WTC11 (cell line): ENCODE results near the gene FAM131C. TPM values are rescaled to one million over a fixed set of nuclear protein-coding genes. Genes with fewer than 3 reads are reported as not detected.

ENCODE experiments used
- ATAC-seq: fragments of 200-7000 bp; cut with Tn5 transposase; 2 replicates; pipeline ENCODE4 v1.10.0; 2021; ENCODE audit warnings: mild to moderate bottlenecking, moderate library complexity
- CTCF ChIA-PET: fragments of 300-600 bp; sonication (Branson Sonifier 250); formaldehyde crosslinking; loops from one replicate; lab custom pipeline; 2021; ENCODE audit warnings: antibody characterized with exemption; lab: Charles Lee
- POLR2A ChIA-PET: fragments of 350-600 bp; sonication (Branson Sonifier 250); formaldehyde crosslinking; loops from one replicate; lab custom pipeline; 2021; ENCODE audit warnings: antibody characterized with exemption; lab: Charles Lee
- DNase-seq: peaks from one replicate; pipeline ENCODE4 v3.0.0; 2021; ENCODE audit warnings: low spot score
- H3K27ac Mint-ChIP-seq: 2 replicates; pipeline ENCODE4 v1.8.0; 2021; ENCODE audit warnings: mixed read lengths
- H3K27me3 Mint-ChIP-seq: 2 replicates; pipeline ENCODE4 v1.8.0; 2021; ENCODE audit warnings: low read depth, mild to moderate bottlenecking, moderate library complexity, mixed read lengths
- H3K36me3 Mint-ChIP-seq: 2 replicates; pipeline ENCODE4 v1.8.0; 2021; ENCODE audit warnings: mixed read lengths
- H3K4me1 Mint-ChIP-seq: 2 replicates; pipeline ENCODE4 v1.8.0; 2022; ENCODE audit warnings: mixed read lengths
- H3K4me3 Mint-ChIP-seq: 2 replicates; pipeline ENCODE4 v1.8.0; 2021; ENCODE audit warnings: mild to moderate bottlenecking, moderate library complexity, mixed read lengths
- H3K9me3 Mint-ChIP-seq: 2 replicates; pipeline ENCODE4 v1.8.0; 2021; ENCODE audit warnings: mixed read lengths
- FOXP1 ChIP-seq: sonication (generic); formaldehyde crosslinking; IDR thresholded peaks from 2 replicates; pipeline ENCODE4 v1.8.0; 2022; ENCODE audit warnings: missing genetic modification reagents, mild to moderate bottlenecking, moderate library complexity, borderline replicate concordance
- GTF2I ChIP-seq: fragments of 250-450 bp; sonication (Bioruptor Pico); conservative IDR thresholded peaks from 2 replicates; pipeline ENCODE4 v1.4.0; 2021; ENCODE audit warnings: mild to moderate bottlenecking
- IRF2 ChIP-seq: sonication (generic); formaldehyde crosslinking; IDR thresholded peaks from 2 replicates; pipeline ENCODE4 v1.8.0; 2022; ENCODE audit warnings: low read depth, missing genetic modification reagents, borderline replicate concordance
- PRRX2 ChIP-seq: fragments of 250-450 bp; sonication (Bioruptor Pico); IDR thresholded peaks from 2 replicates; pipeline ENCODE4 v1.8.0; 2021; ENCODE audit warnings: mild to moderate bottlenecking
- TEAD1 ChIP-seq: sonication (generic); formaldehyde crosslinking; IDR thresholded peaks from 2 replicates; pipeline ENCODE4 v1.8.0; 2022; ENCODE audit warnings: mild to moderate bottlenecking, missing genetic modification reagents
- total RNA-seq: library from RNA; stranded (reverse); gene quantifications from 3 replicates; pipeline ENCODE4 v1.2.3, GENCODE V29; 2021
- TF ChIP-seq, protein P1 (sequence below): fragments of 250-450 bp; sonication (Bioruptor Pico); IDR thresholded peaks from 2 replicates; pipeline ENCODE4 v1.9.0; 2021; ENCODE audit warnings: moderate library complexity, mild to moderate bottlenecking, inconsistent platforms, borderline replicate concordance
- TF ChIP-seq, protein P2 (sequence below): sonication (generic); formaldehyde crosslinking; IDR thresholded peaks from 2 replicates; pipeline ENCODE4 v1.8.0; 2023; ENCODE audit warnings: missing genetic modification reagents
- TF ChIP-seq, protein P3 (sequence below): sonication (generic); formaldehyde crosslinking; IDR thresholded peaks from 2 replicates; pipeline ENCODE4 v1.8.1; 2022; ENCODE audit warnings: low read depth, missing genetic modification reagents, borderline replicate concordance
- TF ChIP-seq, protein P4 (sequence below): sonication (generic); formaldehyde crosslinking; IDR thresholded peaks from 2 replicates; pipeline ENCODE4 v1.8.1; 2022; ENCODE audit warnings: low read depth, mild to moderate bottlenecking, moderate library complexity, missing genetic modification reagents, borderline replicate concordance
- TF ChIP-seq, protein P5 (sequence below): sonication (generic); formaldehyde crosslinking; IDR thresholded peaks from 2 replicates; pipeline ENCODE4 v1.8.0; 2023; ENCODE audit warnings: mild to moderate bottlenecking, missing genetic modification reagents

The FAM131C gene
- total RNA-seq, 1 experiment from 2014 or later: 1.4 TPM

DNA sequence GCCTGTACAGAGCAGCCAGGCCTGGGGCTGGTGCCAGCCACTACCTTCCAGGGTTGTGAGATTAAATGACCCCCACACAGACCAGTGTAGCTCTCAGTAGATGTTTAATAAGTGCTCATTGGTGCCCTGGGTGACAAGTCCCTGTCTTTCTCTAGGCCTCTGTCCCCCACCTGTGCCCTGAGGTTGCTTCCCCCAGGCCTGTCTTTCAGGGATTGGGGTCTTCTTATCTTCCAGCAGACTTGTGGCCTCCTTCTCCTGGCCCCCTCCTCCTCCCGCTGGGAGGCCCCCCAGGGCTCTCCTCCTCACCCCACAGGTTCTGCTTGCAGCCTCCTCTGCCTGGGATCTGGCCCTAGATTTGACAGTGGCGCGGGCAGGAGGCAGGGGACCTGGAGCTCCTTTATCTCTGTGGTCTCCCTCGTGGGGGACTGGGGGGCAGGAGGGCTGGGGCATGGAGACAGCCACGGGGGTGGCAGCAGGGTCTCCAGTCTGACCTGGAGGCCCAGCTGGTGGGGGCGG is 42.1 kb upstream of the FAM131C start:
- Mint-ChIP-seq H3K27me3 (no peaks in the 10 kb centered on the region), H3K36me3 (no peaks in the 10 kb centered on the region), H3K4me1 (peaks cover 60% of the 10 kb centered on the region), H3K4me3 (no peak overlapping the region), H3K27ac (no peak overlapping the region), H3K9me3 (no peaks in the 10 kb centered on the region)
- ATAC-seq (peak; percentile 5; the same call in 1 of the 2 replicates), DNase-seq (no peak)
- POLR2A ChIA-PET: interaction anchor here (0.8 kb wide), 1 partner anchor 277 kb away, joined by 4 read pairs; no protein-coding TSS in a partner anchor
- TF ChIP-seq, protein P1, sequence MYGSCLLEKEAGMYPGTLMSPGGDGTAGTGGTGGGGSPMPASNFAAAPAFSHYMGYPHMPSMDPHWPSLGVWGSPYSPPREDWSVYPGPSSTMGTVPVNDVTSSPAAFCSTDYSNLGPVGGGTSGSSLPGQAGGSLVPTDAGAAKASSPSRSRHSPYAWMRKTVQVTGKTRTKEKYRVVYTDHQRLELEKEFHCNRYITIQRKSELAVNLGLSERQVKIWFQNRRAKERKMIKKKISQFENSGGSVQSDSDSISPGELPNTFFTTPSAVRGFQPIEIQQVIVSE (CRISPR knock-in tag): no peak
- TF ChIP-seq, protein P2, sequence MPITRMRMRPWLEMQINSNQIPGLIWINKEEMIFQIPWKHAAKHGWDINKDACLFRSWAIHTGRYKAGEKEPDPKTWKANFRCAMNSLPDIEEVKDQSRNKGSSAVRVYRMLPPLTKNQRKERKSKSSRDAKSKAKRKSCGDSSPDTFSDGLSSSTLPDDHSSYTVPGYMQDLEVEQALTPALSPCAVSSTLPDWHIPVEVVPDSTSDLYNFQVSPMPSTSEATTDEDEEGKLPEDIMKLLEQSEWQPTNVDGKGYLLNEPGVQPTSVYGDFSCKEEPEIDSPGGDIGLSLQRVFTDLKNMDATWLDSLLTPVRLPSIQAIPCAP (CRISPR knock-in tag): no peak
- TF ChIP-seq PRRX2 (CRISPR knock-in tag) (no peak), TEAD1 (CRISPR knock-in tag) (no peak)
- TF ChIP-seq, protein P3, sequence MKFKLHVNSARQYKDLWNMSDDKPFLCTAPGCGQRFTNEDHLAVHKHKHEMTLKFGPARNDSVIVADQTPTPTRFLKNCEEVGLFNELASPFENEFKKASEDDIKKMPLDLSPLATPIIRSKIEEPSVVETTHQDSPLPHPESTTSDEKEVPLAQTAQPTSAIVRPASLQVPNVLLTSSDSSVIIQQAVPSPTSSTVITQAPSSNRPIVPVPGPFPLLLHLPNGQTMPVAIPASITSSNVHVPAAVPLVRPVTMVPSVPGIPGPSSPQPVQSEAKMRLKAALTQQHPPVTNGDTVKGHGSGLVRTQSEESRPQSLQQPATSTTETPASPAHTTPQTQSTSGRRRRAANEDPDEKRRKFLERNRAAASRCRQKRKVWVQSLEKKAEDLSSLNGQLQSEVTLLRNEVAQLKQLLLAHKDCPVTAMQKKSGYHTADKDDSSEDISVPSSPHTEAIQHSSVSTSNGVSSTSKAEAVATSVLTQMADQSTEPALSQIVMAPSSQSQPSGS (CRISPR knock-in tag): no peak
- TF ChIP-seq, protein P4, sequence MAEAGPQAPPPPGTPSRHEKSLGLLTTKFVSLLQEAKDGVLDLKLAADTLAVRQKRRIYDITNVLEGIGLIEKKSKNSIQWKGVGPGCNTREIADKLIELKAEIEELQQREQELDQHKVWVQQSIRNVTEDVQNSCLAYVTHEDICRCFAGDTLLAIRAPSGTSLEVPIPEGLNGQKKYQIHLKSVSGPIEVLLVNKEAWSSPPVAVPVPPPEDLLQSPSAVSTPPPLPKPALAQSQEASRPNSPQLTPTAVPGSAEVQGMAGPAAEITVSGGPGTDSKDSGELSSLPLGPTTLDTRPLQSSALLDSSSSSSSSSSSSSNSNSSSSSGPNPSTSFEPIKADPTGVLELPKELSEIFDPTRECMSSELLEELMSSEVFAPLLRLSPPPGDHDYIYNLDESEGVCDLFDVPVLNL (CRISPR knock-in tag): no peak
- CTCF ChIA-PET: interaction anchor here (0.6 to 2.7 kb wide), 4 partner anchors 30 to 108 kb away, joined by 3 to 22 read pairs (median 12); no protein-coding TSS in a partner anchor

DNA sequence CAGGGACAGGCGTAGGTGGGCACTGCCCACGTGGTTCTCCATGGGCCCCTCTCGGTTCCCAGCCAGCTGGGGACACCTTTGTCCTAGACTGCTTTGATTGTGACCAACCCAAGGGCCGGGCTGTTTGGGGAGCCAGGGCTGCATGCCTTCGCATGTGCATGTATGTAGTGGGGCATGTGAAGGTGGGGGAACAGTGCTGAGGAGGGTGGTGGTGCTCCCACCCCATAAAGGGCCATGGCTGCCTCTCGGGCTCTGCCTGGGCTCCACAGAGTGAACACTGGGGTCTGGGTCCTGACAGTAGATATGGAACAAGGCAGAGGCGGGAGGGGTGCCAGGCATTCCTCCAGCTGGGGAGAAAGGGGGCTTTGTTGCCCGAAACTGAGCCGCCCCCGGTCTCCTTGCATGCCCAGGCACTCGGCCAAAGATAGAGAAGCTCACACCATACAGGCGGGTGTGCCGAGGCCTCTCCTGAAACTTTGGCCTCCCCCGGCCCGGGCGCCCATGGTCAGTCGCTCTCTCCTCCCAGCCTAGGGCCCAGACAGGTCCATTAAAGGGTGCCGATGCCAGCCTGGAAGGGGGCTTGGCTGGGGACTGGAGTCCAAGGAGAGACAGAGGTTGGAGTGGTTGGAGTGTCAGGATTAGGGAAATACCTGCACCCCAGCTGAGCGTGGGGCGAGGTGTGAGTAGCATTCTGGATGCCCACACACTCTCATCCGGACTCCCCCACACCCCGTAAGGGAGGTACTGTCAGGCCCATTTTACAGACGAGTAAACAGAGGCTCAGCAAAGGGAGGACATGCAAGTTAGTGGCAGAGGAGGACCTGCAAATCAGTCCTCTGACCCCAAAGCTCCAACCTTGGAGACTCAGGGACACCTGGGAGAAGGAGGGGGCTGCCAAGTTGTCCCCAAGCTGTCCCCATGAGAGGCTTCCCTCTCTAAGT is 41.3 kb upstream of the FAM131C start:
- H3K36me3 Mint-ChIP-seq: no peaks in the 10 kb centered on the region
- no peaks in the 10 kb centered on the region for H3K9me3 Mint-ChIP-seq
- ChIA-PET CTCF (interaction anchor here (1.0 to 2.7 kb wide), 4 partner anchors 31 to 75 kb away, joined by 3 to 22 read pairs (median 12); no protein-coding TSS in a partner anchor), POLR2A (no interaction called here)
- H3K27ac Mint-ChIP-seq: no peak overlapping the region
- H3K4me1 Mint-ChIP-seq: peaks cover 53% of the 10 kb centered on the region
- ATAC-seq (no peak), DNase-seq (no peak)
- no peaks in the 10 kb centered on the region for H3K27me3 Mint-ChIP-seq
- 0 out of 2 replicates have a peak, but pooled peaks have one; percentile 19 for TF ChIP-seq GTF2I (CRISPR knock-in tag)
- TF ChIP-seq, protein P5, sequence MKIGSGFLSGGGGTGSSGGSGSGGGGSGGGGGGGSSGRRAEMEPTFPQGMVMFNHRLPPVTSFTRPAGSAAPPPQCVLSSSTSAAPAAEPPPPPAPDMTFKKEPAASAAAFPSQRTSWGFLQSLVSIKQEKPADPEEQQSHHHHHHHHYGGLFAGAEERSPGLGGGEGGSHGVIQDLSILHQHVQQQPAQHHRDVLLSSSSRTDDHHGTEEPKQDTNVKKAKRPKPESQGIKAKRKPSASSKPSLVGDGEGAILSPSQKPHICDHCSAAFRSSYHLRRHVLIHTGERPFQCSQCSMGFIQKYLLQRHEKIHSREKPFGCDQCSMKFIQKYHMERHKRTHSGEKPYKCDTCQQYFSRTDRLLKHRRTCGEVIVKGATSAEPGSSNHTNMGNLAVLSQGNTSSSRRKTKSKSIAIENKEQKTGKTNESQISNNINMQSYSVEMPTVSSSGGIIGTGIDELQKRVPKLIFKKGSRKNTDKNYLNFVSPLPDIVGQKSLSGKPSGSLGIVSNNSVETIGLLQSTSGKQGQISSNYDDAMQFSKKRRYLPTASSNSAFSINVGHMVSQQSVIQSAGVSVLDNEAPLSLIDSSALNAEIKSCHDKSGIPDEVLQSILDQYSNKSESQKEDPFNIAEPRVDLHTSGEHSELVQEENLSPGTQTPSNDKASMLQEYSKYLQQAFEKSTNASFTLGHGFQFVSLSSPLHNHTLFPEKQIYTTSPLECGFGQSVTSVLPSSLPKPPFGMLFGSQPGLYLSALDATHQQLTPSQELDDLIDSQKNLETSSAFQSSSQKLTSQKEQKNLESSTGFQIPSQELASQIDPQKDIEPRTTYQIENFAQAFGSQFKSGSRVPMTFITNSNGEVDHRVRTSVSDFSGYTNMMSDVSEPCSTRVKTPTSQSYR (CRISPR knock-in tag): no peak
- TF ChIP-seq FOXP1: 0 out of 2 replicates have a peak, but pooled peaks have one; percentile 4
- TF ChIP-seq IRF2 (CRISPR knock-in tag): no peak
- no peak overlapping the region for H3K4me3 Mint-ChIP-seq
